ENCODE results near the gene DAB2IP. TPM values are rescaled to one million over a fixed set of nuclear protein-coding genes. Genes with fewer than 3 reads are reported as not detected.

Gene DAB2IP
- total and polyA plus RNA-seq, 4 donors: 2.3 to 13.1 (median 5.4) TPM

DNA sequence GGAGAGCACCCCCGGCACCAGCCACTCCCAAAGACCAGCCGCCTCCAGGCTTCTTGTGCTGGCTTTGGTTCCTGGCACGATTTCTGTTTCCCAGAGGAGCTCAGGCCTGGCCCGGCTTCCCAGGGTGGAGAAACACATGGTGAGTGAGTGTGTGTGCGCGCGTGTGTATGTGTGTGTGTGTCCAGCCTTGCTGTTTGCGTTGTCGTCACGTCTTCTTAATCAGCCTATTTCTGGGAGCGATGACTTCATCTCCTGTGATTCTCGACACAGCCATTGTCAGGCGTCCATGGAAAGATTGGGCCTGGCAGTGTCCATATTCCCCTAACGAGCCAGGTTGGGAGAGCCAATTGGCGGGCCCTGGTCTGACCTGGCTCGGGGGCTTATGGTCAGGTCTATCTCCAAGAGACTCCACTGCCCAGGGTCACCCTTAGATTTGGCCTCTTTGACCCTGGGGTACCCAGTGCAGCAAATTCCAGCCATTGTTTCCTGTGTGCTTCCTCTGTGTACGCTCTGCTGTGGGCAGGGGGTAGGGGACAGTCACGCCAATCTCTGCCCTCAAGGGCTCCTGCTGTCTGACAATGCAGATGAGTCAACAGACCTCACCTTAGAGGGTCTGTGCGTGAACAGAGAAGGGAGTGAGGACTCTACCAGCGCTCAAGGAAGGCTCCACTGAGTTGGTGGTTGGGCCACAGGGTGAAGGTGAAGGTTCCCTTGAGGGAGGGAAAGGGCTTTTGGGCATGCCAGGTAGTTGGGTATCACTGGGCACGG lies 73.8 kb downstream of the DAB2IP start:
- Histone ChIP-seq H3K36me3 (ENCODE audit: control insufficient read depth in 4 of 4, insufficient read depth in 3 of 4, low read depth in 1 of 4, low read length in 3 of 4) (no peaks in the 10 kb centered on the region), H3K27ac (ENCODE audit: low read depth in 1 of 2, low read length in 2 of 2) (peak overlapping the region in 1 of 2 donors; percentile 60), H3K27me3 (ENCODE audit: control insufficient read depth in 4 of 4, insufficient read depth in 4 of 4, low read length in 3 of 4) (no peaks in the 10 kb centered on the region), H3K4me1 (ENCODE audit: control insufficient read depth in 4 of 4, insufficient read depth in 4 of 4, low read length in 3 of 4) (no peaks in the 10 kb centered on the region), H3K9me3 (ENCODE audit: control insufficient read depth in 4 of 4, low read length in 3 of 4) (no peaks in the 10 kb centered on the region), H3K9ac (ENCODE audit: low read depth in 1 of 2, low read length in 2 of 2) (no peak overlapping the region), H3K4me3 (ENCODE audit: low read depth in 1 of 3, low read length in 3 of 3) (no peak overlapping the region)
- no peak for DNase-seq (ENCODE audit: low spot score)
- WGBS: 76% methylated on average over 21 of the region's 21 CpGs
- peak in 1 of 2 donors; percentile 24 for TF ChIP-seq RXRA (IDR thresholded peaks at IDR 0.05)
- no peak for TF ChIP-seq REST (IDR thresholded peaks at IDR 0.05)
- no peak for TF ChIP-seq YY1 (IDR thresholded peaks at IDR 0.05)
- peak; percentile 41 for TF ChIP-seq SP1 (IDR thresholded peaks at IDR 0.05)
- TF ChIP-seq TAF1 (conservative IDR thresholded peaks at IDR 0.05): no peak
- TF ChIP-seq RAD21 (IDR thresholded peaks at IDR 0.05): peak in 1 of 2 donors; percentile 31
- TF ChIP-seq NR2F2 (IDR thresholded peaks at IDR 0.05): peak; percentile 85
- TF ChIP-seq ATF3 (IDR thresholded peaks at IDR 0.05): no peak
- peak; percentile 30 to 33 for TF ChIP-seq JUND (IDR thresholded peaks at IDR 0.05)

- no peak for TF ChIP-seq FOXA2 (IDR thresholded peaks at IDR 0.05)
- TF ChIP-seq SP1 (IDR thresholded peaks at IDR 0.05): no peak
- TF ChIP-seq FOXA1 (IDR thresholded peaks at IDR 0.05): no peak
- TF ChIP-seq JUND (IDR thresholded peaks at IDR 0.05): no peak
- TF ChIP-seq RAD21 (IDR thresholded peaks at IDR 0.05): no peak
- TF ChIP-seq TAF1 (conservative IDR thresholded peaks at IDR 0.05): no peak
- no peak for TF ChIP-seq ATF3 (IDR thresholded peaks at IDR 0.05)
- Histone ChIP-seq H3K27ac (ENCODE audit: low read depth in 1 of 2, low read length in 2 of 2) (no peak overlapping the region), H3K36me3 (ENCODE audit: control insufficient read depth in 4 of 4, insufficient read depth in 3 of 4, low read depth in 1 of 4, low read length in 3 of 4) (no peaks in the 10 kb centered on the region), H3K4me3 (ENCODE audit: low read depth in 1 of 3, low read length in 3 of 3) (no peak overlapping the region), H3K4me1 (ENCODE audit: control insufficient read depth in 4 of 4, insufficient read depth in 4 of 4, low read length in 3 of 4) (no peaks in the 10 kb centered on the region), H3K9me3 (ENCODE audit: control insufficient read depth in 4 of 4, low read length in 3 of 4) (no peaks in the 10 kb centered on the region), H3K27me3 (ENCODE audit: control insufficient read depth in 4 of 4, insufficient read depth in 4 of 4, low read length in 3 of 4) (no peaks in the 10 kb centered on the region), H3K9ac (ENCODE audit: low read depth in 1 of 2, low read length in 2 of 2) (no peak overlapping the region)
- WGBS: 80% methylated on average over 4 of the region's 4 CpGs
- no peak for DNase-seq (ENCODE audit: low spot score)
Observed at GRCh38 chr9:121727295-121728020, 76.0 kb downstream of the DAB2IP start.

DNA sequence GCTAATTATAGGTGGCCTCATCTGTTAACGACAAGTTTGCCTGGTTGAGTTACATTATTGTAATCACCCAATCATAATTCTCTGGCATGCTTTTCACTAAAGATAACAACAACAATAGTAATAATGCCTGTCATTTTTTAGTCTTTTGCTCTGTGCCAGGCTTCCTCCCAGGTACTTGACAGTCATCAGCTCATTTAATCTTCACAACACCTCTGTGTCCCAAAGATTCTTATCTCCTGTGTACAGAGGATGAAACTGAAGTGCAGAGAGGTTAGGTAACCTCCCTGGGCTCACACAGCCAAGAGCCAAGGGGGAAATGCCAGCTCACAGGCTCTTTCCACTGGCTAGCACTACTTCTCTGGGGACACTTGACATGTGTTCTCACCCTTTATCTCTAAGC lies 77.5 kb downstream of the DAB2IP start:
- no peak overlapping the region for H3K4me3 ChIP-seq (ENCODE audit: low read depth in 1 of 3, low read length in 3 of 3)
- WGBS: 90% methylated on average over 1 of the region's 1 CpG
- H3K9ac ChIP-seq (ENCODE audit: low read depth in 1 of 2, low read length in 2 of 2): no peak overlapping the region
- H3K27ac ChIP-seq (ENCODE audit: low read depth in 1 of 2, low read length in 2 of 2): no peak overlapping the region
- no peaks in the 10 kb centered on the region for H3K9me3 ChIP-seq (ENCODE audit: control insufficient read depth in 4 of 4, low read length in 3 of 4)
- H3K36me3 ChIP-seq (ENCODE audit: control insufficient read depth in 4 of 4, insufficient read depth in 3 of 4, low read depth in 1 of 4, low read length in 3 of 4): no peaks in the 10 kb centered on the region
- H3K27me3 ChIP-seq (ENCODE audit: control insufficient read depth in 4 of 4, insufficient read depth in 4 of 4, low read length in 3 of 4): no peaks in the 10 kb centered on the region
- no peak for DNase-seq (ENCODE audit: low spot score)
- H3K4me1 ChIP-seq (ENCODE audit: control insufficient read depth in 4 of 4, insufficient read depth in 4 of 4, low read length in 3 of 4): no peaks in the 10 kb centered on the region
- TF ChIP-seq MAX (IDR thresholded peaks at IDR 0.05) (no peak), HNF4A (conservative IDR thresholded peaks at IDR 0.05) (no peak), RXRA (IDR thresholded peaks at IDR 0.05) (no peak), SP1 (IDR thresholded peaks at IDR 0.05) (no peak), REST (IDR thresholded peaks at IDR 0.05) (no peak), CTCF (IDR thresholded peaks at IDR 0.05; ENCODE audit: low read depth, low read length, missing input control) (no peak)

All from liver (tissue), 9 donors.